Measurements from ENCODE around the gene SOS1.

GRCh38 chr2:39142904-39143605, 22.2 kb upstream of the SOS1 start:
- TF ChIP-seq EZH2phosphoT487 (IDR thresholded peaks at IDR 0.05; ENCODE audit: insufficient read depth, low read depth) (no peak), EZH2 (IDR thresholded peaks at IDR 0.05; ENCODE audit: insufficient read depth, poor library complexity, severe bottlenecking) (no peak)

Measured in GM23248 (cell line).